Activated CD8-positive, alpha-beta T cell treated with anti-CD3 and anti-CD28 coated beads, Interleukin-2, amount 10 ng/mL, durations not matched to agents 7 days and 5 days (primary cell): Measurements from ENCODE around the gene DIABLO. TPM values are rescaled to one million over a fixed set of nuclear protein-coding genes. Genes with fewer than 3 reads are reported as not detected.

Experiments
- ATAC-seq: fragments of 150-1000 bp; cut with Tn5 transposase; one replicate; pipeline ENCODE4 v1.10.0; 2021; ENCODE audit warnings: moderate library complexity
- CTCF ChIA-PET: fragments of 350-600 bp; sonication (Branson Sonifier 250); formaldehyde crosslinking; loops from one replicate; lab custom pipeline; 2021; ENCODE audit warnings: antibody characterized with exemption; lab: Charles Lee
- POLR2A ChIA-PET: fragments of 350-600 bp; sonication (Branson Sonifier 250); formaldehyde crosslinking; loops from one replicate; lab custom pipeline; 2021; ENCODE audit warnings: antibody characterized with exemption; lab: Charles Lee
- DNase-seq: peaks from one replicate; pipeline ENCODE4 v3.0.0-alpha.2; 2020
- H3K27ac Mint-ChIP-seq: one replicate; pipeline ENCODE4 v1.8.0; 2021; ENCODE audit warnings: mild to moderate bottlenecking, mixed read lengths
- H3K27me3 Mint-ChIP-seq: one replicate; pipeline ENCODE4 v1.8.0; 2021; ENCODE audit warnings: low read depth, mixed read lengths
- H3K36me3 Mint-ChIP-seq: one replicate; pipeline ENCODE4 v1.8.0; 2021; ENCODE audit warnings: low read depth, mixed read lengths
- H3K4me1 Mint-ChIP-seq: one replicate; pipeline ENCODE4 v1.8.0; 2021; ENCODE audit warnings: low read depth, mixed read lengths
- H3K4me3 Mint-ChIP-seq: one replicate; pipeline ENCODE4 v1.8.0; 2021; ENCODE audit warnings: mild to moderate bottlenecking, mixed read lengths
- H3K9me3 Mint-ChIP-seq: one replicate; pipeline ENCODE4 v1.8.0; 2022; ENCODE audit warnings: mixed read lengths; ENCODE audit not compliant: insufficient read depth
- total RNA-seq, 2 experiments: library from RNA; stranded (reverse); gene quantifications; one replicate each; pipeline ENCODE4 v1.2.3, GENCODE V29; 2021

DIABLO gene
- total RNA-seq, 2 experiments from 2014 or later, result 43.5 to 47.1 TPM

DNA sequence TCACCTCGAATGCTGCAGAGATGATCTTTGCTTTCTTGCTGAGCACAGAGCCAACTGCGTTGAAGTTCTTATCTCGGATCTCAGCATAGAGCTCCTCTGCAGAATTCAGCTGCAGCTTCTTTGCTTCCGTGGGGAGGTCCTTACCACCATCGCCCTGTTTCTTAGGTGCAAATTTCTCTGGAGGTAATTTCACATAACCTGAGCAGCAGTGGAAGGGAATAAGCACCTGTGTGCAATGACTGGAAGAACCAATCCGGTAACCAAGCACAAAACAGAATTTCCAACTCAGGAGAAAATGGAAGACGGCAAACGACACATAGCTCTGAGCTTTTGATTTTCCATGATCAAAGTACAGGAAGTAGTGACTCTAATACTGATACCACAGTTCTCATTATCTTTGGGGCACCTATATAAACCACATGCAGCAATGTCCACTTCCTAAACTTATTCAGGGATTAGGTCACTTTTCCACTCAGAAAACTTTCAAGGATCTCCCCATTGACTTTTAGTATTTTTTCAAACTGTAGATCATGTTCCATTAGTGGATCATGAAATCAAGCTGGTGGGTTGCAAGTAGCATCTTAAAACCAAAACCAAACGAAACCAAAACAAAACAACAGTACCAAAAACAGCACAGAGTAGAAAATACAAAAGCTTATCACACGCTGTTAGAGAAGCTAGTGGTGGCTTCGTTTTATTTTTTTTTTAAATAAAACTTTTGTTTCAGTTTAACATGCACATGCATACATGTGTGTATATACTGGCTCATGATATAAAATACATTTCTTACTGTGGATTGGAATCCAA, 18.9 kb upstream of the DIABLO start:
- H3K4me1 Mint-ChIP-seq, result peaks cover 19% of the 10 kb centered on the region
- H3K27ac Mint-ChIP-seq, result peak overlapping the region; percentile 84
- ChIA-PET CTCF (interaction anchor here (0.7 to 1.7 kb wide), 12 partner anchors 15 to 155 kb away, joined by 3 to 6 read pairs (median 4); partner anchors contain the start of gene VPS33A), POLR2A (interaction anchor here (0.6 to 2.1 kb wide), 2 partner anchors 18 to 403 kb away, joined by 4 to 22 read pairs; partner anchors contain the start of gene DIABLO)
- H3K4me3 Mint-ChIP-seq, result peak overlapping the region; percentile 63
- H3K36me3 Mint-ChIP-seq, result peaks cover 27% of the 10 kb centered on the region
- H3K27me3 Mint-ChIP-seq, result no peaks in the 10 kb centered on the region
- peak; percentile 27 for DNase-seq
- peak; percentile 71 for ATAC-seq
- no peaks in the 10 kb centered on the region for H3K9me3 Mint-ChIP-seq

DNA sequence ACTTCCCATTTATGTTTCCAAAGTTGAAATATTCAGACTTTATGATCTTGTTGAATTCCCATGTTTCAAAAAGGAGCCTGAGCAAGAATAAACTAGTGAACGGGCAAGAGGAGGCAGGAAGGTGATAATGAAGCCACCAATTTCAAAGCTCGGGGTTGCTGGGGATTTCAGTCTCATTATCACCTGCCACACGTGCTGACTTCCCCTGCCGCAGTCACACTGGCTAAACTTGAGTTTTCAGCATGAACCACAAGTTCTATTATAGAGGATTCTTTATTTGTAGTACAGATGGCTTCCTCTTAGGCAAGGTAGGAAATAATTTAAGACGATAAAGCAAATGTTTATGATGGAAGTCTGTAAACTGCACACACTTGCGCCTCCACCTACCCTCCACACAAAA, 18.1 kb upstream of the DIABLO start:
- Mint-ChIP-seq H3K36me3 (peaks cover 21% of the 10 kb centered on the region), H3K27ac (peak overlapping the region; percentile 84), H3K27me3 (no peaks in the 10 kb centered on the region), H3K4me3 (peak overlapping the region; percentile 63), H3K4me1 (peaks cover 19% of the 10 kb centered on the region), H3K9me3 (no peaks in the 10 kb centered on the region)
- no peak for ATAC-seq
- POLR2A ChIA-PET, result interaction anchor here (2.1 kb wide), 1 partner anchor 17 kb away, joined by 22 read pairs; the partner anchor contains the start of gene DIABLO
- no peak for DNase-seq
- CTCF ChIA-PET, result interaction anchor here (1.0 to 1.7 kb wide), 7 partner anchors 14 to 112 kb away, joined by 3 to 6 read pairs (median 4); partner anchors contain the start of gene VPS33A

DNA sequence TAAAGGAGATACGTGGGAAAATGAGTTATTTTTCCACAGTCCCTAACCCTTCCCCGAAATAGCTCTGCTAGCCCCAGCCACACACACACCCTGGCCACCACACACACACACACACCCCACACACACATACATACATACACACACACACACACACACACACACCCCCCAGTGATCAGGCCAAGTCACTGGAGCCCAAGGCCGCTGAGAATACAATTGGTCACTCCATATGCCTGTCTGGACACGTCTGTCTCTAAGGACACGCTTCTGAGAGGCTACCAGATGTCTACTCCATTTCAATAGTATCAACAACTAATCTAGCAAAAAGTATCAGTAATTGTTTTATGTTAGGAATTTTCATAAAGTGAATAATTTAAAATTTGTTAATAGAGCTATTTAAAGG, 13.0 kb upstream of the DIABLO start:
- Mint-ChIP-seq H3K27me3 (no peaks in the 10 kb centered on the region), H3K9me3 (no peaks in the 10 kb centered on the region), H3K4me1 (peaks cover under 1% of the 10 kb centered on the region), H3K4me3 (no peak overlapping the region), H3K27ac (peak overlapping the region; percentile 8), H3K36me3 (peaks cover 19% of the 10 kb centered on the region)
- no peak for ATAC-seq
- CTCF ChIA-PET, result no interaction called here
- no peak for DNase-seq
- POLR2A ChIA-PET, result no interaction called here

GRCh38 chr12:122235741-122236140, 9.9 kb upstream of the DIABLO start:
- no peak overlapping the region for H3K4me3 Mint-ChIP-seq
- no peak for ATAC-seq
- H3K36me3 Mint-ChIP-seq, result peaks cover 24% of the 10 kb centered on the region
- ChIA-PET POLR2A (no interaction called here), CTCF (interaction anchor here (0.6 kb wide), 1 partner anchor 10 kb away, joined by 3 read pairs; the partner anchor contains the start of gene DIABLO)
- H3K4me1 Mint-ChIP-seq, result no peaks in the 10 kb centered on the region
- no peak for DNase-seq
- H3K27me3 Mint-ChIP-seq, result no peaks in the 10 kb centered on the region
- H3K9me3 Mint-ChIP-seq, result no peaks in the 10 kb centered on the region
- H3K27ac Mint-ChIP-seq, result no peak overlapping the region

- peaks cover 23% of the 10 kb centered on the region for H3K36me3 Mint-ChIP-seq
- no peak for ATAC-seq
- no peaks in the 10 kb centered on the region for H3K9me3 Mint-ChIP-seq
- peaks cover 7% of the 10 kb centered on the region for H3K4me1 Mint-ChIP-seq
- CTCF ChIA-PET, result no interaction called here
- POLR2A ChIA-PET, result no interaction called here
- no peaks in the 10 kb centered on the region for H3K27me3 Mint-ChIP-seq
- H3K4me3 Mint-ChIP-seq, result no peak overlapping the region
- DNase-seq, result no peak
- H3K27ac Mint-ChIP-seq, result no peak overlapping the region
Observed at GRCh38 chr12:122232691-122233090, 6.8 kb upstream of the DIABLO start.

- no peak overlapping the region for H3K27ac Mint-ChIP-seq
- peaks cover 19% of the 10 kb centered on the region for H3K4me1 Mint-ChIP-seq
- no peak for ATAC-seq
- H3K4me3 Mint-ChIP-seq, result no peak overlapping the region
- H3K27me3 Mint-ChIP-seq, result no peaks in the 10 kb centered on the region
- peaks cover 23% of the 10 kb centered on the region for H3K36me3 Mint-ChIP-seq
- ChIA-PET POLR2A (no interaction called here), CTCF (interaction anchor here (1.2 kb wide), 1 partner anchor 107 kb away, joined by 4 read pairs; no protein-coding TSS in a partner anchor)
- H3K9me3 Mint-ChIP-seq, result no peaks in the 10 kb centered on the region
- no peak for DNase-seq
Observed at GRCh38 chr12:122230798-122231197, 4.9 kb upstream of the DIABLO start.

GRCh38 chr12:122228092-122228491, 2.2 kb upstream of the DIABLO start:
- no peak for DNase-seq
- ATAC-seq, result no peak
- Mint-ChIP-seq H3K9me3 (no peaks in the 10 kb centered on the region), H3K36me3 (peaks cover 25% of the 10 kb centered on the region), H3K27me3 (no peaks in the 10 kb centered on the region), H3K4me3 (peak overlapping the region; percentile 89), H3K4me1 (peaks cover 34% of the 10 kb centered on the region), H3K27ac (peak overlapping the region; percentile 17)
- ChIA-PET CTCF (interaction anchor here (1.0 to 1.8 kb wide), 4 partner anchors 13 to 34 kb away, joined by 3 to 4 read pairs (median 4); no protein-coding TSS in a partner anchor), POLR2A (interaction anchor here (3.1 kb wide), 1 partner anchor 16 kb away, joined by 22 read pairs; no protein-coding TSS in a partner anchor)

GRCh38 chr12:122227341-122227740, 1.5 kb upstream of the DIABLO start:
- CTCF ChIA-PET, result interaction anchor here (1.0 to 1.8 kb wide), 5 partner anchors 12 to 40 kb away, joined by 3 to 4 read pairs (median 3); no protein-coding TSS in a partner anchor
- H3K27ac Mint-ChIP-seq, result peak overlapping the region; percentile 81
- no peaks in the 10 kb centered on the region for H3K9me3 Mint-ChIP-seq
- peaks cover 37% of the 10 kb centered on the region for H3K4me1 Mint-ChIP-seq
- peak overlapping the region; percentile 89 for H3K4me3 Mint-ChIP-seq
- H3K27me3 Mint-ChIP-seq, result no peaks in the 10 kb centered on the region
- peaks cover 29% of the 10 kb centered on the region for H3K36me3 Mint-ChIP-seq
- DNase-seq (peak; percentile 70), ATAC-seq (peak; percentile 6)
- POLR2A ChIA-PET, result interaction anchor here (3.1 kb wide), 1 partner anchor 17 kb away, joined by 22 read pairs; no protein-coding TSS in a partner anchor

- H3K27me3 Mint-ChIP-seq, result no peaks in the 10 kb centered on the region
- ChIA-PET CTCF (interaction anchor here (0.8 to 1.8 kb wide), 9 partner anchors 9 to 391 kb away, joined by 3 to 5 read pairs (median 4); no protein-coding TSS in a partner anchor), POLR2A (interaction anchor here (0.6 to 3.1 kb wide), 8 partner anchors 13 to 300 kb away, joined by 3 to 22 read pairs (median 3); partner anchors contain the start of genes KNTC1, RSRC2 and ZCCHC8)
- no peaks in the 10 kb centered on the region for H3K9me3 Mint-ChIP-seq
- peak overlapping the region; percentile 81 for H3K27ac Mint-ChIP-seq
- DNase-seq (no peak), ATAC-seq (peak; percentile 66)
- peaks cover 29% of the 10 kb centered on the region for H3K36me3 Mint-ChIP-seq
- H3K4me1 Mint-ChIP-seq, result peaks cover 41% of the 10 kb centered on the region
- peak overlapping the region; percentile 89 for H3K4me3 Mint-ChIP-seq
Observed at GRCh38 chr12:122226366-122227125, 694 bp upstream of the DIABLO start.

DNA sequence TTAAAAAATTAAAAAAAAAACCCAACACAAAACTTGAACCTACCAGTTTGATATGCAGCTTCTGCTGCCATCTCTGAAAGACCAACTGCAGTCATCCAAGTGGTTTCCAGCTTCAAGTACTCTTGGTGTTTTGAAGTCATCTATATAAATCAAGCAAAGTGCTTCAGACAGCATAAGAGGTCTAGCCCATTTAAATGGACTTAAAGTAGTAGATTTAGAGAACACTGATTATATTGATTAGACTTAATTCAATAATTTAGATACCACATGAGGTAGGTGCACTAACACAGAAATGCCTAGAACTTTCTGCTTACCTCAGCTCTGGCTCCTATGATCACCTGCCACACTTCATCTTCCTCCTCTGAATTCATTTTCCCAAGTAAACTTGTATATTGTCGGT, 9.4 kb downstream of the DIABLO start:
- ChIA-PET CTCF (interaction anchor here (1.6 to 1.7 kb wide), 2 partner anchors 9 to 50 kb away, joined by 4 to 5 read pairs; partner anchors contain the start of gene DIABLO), POLR2A (no interaction called here)
- Mint-ChIP-seq H3K9me3 (no peaks in the 10 kb centered on the region), H3K4me3 (no peak overlapping the region), H3K36me3 (peaks cover 61% of the 10 kb centered on the region), H3K27ac (no peak overlapping the region), H3K4me1 (peaks cover 3% of the 10 kb centered on the region), H3K27me3 (no peaks in the 10 kb centered on the region)
- DNase-seq (no peak), ATAC-seq (no peak)

DNA sequence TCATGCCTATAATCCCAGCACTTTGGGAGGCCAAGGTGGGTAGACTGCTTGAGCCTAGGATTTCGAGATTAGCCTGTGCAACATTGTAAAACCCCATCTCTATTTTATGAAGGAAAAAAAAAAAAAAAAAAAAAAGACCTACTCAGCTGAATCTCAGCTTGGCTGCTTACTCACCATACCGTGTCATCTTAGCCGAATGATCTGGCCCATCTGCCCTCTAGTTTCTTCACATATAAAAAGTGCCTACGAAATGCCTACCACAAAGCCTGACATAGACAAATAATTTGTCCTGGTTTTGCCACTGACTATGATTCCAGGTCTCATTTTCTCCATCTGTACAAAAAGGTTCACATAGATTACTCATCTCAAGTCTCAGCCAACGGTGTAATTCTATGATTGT, 10.1 kb downstream of the DIABLO start:
- Mint-ChIP-seq H3K4me3 (no peak overlapping the region), H3K27me3 (no peaks in the 10 kb centered on the region), H3K4me1 (no peaks in the 10 kb centered on the region), H3K36me3 (peaks cover 59% of the 10 kb centered on the region), H3K9me3 (no peaks in the 10 kb centered on the region), H3K27ac (no peak overlapping the region)
- ATAC-seq (no peak), DNase-seq (no peak)
- CTCF ChIA-PET, result interaction anchor here (1.2 to 1.7 kb wide), 3 partner anchors 8 to 51 kb away, joined by 3 to 5 read pairs (median 4); partner anchors contain the start of gene DIABLO
- POLR2A ChIA-PET, result no interaction called here
